GM12874 (cell line): ENCODE results near the gene ITGAE.
A peak's percentile ranks its signal among the peaks of the same experiment; 100 is the strongest.

ENCODE experiments used
- TF ChIP-seq, protein P1 (sequence below): IDR thresholded peaks from 2 replicates; pipeline ENCODE4 v1.5.1; 2011; ENCODE audit warnings: low read depth, mild to moderate bottlenecking, control low read depth, low read length, moderate library complexity; ENCODE audit not compliant: insufficient read depth

ITGAE gene

DNA sequence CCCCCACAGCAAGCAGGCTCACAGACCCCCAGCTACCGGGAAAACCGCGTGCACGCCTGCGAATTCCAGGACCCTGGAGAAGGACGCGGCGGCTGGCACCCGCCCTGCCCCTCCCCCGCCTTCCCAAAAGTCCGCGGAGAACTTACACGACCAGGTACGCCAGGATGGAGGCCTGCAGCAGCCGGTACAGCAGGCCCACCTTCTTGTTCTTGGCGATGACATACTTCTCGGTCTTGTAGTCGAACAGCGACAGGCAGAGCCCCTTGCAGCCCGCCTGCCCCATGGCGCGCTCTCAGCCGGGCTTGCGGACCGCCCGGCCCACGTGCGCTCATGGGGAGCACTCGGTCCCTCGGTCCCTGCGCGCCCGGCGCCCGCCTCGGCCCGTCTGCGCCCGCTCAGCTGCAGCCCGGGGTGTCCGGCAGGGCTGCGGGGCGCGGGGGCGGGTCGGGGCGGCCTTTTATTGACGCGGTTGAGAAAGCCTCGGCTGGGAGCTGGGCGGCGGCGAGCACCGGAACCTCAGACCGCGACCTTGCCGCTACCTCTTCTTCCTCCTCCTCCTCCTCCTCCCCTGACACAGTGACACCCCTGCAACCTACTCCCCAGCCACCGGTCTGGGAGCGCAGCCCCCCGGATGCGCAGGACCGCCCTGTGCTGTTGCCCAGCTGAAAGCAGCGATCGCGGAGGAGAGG lies 105.1 kb downstream of the ITGAE start, which contains the start of gene P2RX5:
Gene P2RX5 (minus strand): TSS at position 433 of the 689 bp plus-strand sequence. CDS start 150 bp downstream, at position 283.
- TF ChIP-seq, protein P1, sequence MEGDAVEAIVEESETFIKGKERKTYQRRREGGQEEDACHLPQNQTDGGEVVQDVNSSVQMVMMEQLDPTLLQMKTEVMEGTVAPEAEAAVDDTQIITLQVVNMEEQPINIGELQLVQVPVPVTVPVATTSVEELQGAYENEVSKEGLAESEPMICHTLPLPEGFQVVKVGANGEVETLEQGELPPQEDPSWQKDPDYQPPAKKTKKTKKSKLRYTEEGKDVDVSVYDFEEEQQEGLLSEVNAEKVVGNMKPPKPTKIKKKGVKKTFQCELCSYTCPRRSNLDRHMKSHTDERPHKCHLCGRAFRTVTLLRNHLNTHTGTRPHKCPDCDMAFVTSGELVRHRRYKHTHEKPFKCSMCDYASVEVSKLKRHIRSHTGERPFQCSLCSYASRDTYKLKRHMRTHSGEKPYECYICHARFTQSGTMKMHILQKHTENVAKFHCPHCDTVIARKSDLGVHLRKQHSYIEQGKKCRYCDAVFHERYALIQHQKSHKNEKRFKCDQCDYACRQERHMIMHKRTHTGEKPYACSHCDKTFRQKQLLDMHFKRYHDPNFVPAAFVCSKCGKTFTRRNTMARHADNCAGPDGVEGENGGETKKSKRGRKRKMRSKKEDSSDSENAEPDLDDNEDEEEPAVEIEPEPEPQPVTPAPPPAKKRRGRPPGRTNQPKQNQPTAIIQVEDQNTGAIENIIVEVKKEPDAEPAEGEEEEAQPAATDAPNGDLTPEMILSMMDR = no peak

DNA sequence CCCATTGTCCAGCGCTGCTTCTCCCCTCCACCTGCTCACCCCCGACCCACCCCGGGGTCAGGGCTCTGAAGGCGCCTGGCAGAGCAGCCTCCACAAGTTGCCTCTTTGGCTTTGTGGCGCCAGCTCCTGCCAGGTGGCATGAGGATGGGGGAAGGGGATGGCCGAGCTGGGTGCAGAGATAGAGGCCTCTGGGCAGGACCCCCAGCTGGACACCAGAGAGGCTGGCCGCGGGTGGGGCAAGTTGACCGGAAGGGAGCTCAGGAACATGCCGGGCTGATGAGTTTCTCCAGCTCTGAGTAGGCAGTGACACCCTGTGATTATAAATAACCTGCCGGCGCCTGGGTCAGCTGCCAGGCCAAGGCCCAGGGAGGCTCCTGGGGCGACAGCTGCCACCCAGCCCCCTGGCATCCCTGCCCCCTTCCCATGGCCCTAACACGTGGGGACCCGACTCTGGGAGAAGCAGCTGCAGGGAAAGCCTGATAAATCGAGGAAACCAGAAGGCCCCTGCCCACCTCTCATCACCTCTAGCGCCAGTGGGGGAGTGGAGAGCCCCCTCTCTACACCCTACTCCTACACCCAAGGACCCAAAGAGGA lies 105.8 kb downstream of the ITGAE start:
- TF ChIP-seq, protein P1 = no peak

DNA sequence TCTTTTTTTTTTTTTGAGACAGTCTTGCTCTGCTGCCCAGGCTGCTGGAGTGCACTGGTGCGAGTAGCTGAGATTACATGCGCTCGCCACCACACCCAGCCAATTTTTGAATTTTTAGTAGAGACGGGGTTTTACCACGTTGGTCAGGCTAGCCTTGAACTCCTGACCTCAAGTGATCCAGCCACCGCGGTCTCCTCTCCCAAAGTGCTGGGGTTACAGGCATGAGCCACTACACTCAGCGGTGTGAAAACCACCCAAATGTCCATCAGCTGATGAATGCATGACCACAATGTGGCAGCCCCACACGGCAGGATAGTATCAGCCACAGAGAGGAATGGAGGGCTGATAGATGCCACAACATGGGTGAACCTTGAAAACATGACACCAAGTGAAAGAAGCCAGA lies 107.2 kb downstream of the ITGAE start:
- TF ChIP-seq, protein P1 = no peak

GRCh38 chr17:3693141-3693540 lies 107.8 kb downstream of the ITGAE start:
- TF ChIP-seq, protein P1 = no peak

GRCh38 chr17:3692346-3692745 lies 108.6 kb downstream of the ITGAE start:
- TF ChIP-seq, protein P1 = peak; percentile 24; the same call in 1 of the 2 replicates

DNA sequence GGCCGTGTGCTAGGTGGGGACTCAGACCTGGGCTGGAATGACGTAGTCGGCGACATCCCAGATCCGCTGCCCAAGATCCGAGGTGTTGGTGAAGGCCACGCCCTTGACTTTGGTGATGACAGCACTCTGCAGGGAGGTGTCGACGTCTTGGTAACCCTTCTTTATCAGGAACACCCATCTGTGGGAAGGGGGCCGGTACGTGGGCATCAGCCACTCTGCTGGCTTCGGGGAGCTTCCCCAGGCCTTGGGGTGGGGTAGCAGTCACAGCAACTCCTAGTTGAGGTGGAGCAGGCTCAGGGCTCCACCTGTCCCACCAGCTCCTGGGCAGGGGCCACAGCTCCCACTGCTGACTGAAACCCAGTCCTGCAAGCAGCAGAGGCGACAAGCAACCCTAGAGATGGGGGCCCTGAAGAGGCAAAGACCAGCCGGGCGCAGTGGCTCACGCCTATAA lies 109.3 kb downstream of the ITGAE start:
- TF ChIP-seq, protein P1 = 0 out of 2 replicates have a peak, but pooled peaks have one; percentile 32

- TF ChIP-seq, protein P1 = no peak
Observed at GRCh38 chr17:3690094-3690715, 110.8 kb downstream of the ITGAE start.
